MCF 10A (cell line): ENCODE data around the gene TOGARAM2. TPM values are rescaled to one million over a fixed set of nuclear protein-coding genes. Genes with fewer than 3 reads are reported as not detected.
A peak's percentile ranks its signal among the peaks of the same experiment; 100 is the strongest.

ENCODE experiments used
- BruUV-seq: library from RNA; stranded (reverse); fragments of 400-500 nt; replicated peaks from 2 replicates; lab custom pipeline; 2021; lab: Mats Ljungman, UMichigan
- CTCF ChIA-PET: fragments of 300-600 bp; sonication (Branson Sonifier 250); formaldehyde crosslinking; extraction: SDS; loops from one replicate; lab custom pipeline; 2021; ENCODE audit warnings: antibody characterized with exemption, inconsistent platforms; lab: Yijun Ruan, JAX
- POLR2A ChIA-PET: fragments of 300-600, 350-650 bp; sonication (Branson Sonifier 250); formaldehyde crosslinking; extraction: SDS; loops from one replicate; lab custom pipeline; 2020; ENCODE audit warnings: antibody characterized with exemption, inconsistent platforms; lab: Yijun Ruan, JAX
- DNase-seq: peaks from one replicate; pipeline ENCODE4 v3.0.0-alpha.2; 2018; ENCODE audit not compliant: unreplicated experiment
- H3K27ac Mint-ChIP-seq: one replicate; pipeline ENCODE4 v1.8.0; 2022; ENCODE audit warnings: mild to moderate bottlenecking, low read depth, mixed read lengths; ENCODE audit not compliant: unreplicated experiment
- H3K27me3 Mint-ChIP-seq: one replicate; pipeline ENCODE4 v1.8.0; 2022; ENCODE audit warnings: mixed read lengths; ENCODE audit not compliant: insufficient read depth, unreplicated experiment
- H3K36me3 Mint-ChIP-seq: one replicate; pipeline ENCODE4 v1.8.0; 2022; ENCODE audit warnings: mild to moderate bottlenecking, moderate library complexity, mixed read lengths; ENCODE audit not compliant: insufficient read depth, unreplicated experiment
- H3K4me1 Mint-ChIP-seq: one replicate; pipeline ENCODE4 v1.8.0; 2022; ENCODE audit warnings: mixed read lengths; ENCODE audit not compliant: insufficient read depth, unreplicated experiment
- H3K4me3 Mint-ChIP-seq: one replicate; pipeline ENCODE4 v1.8.0; 2022; ENCODE audit warnings: mild to moderate bottlenecking, moderate library complexity, mixed read lengths; ENCODE audit not compliant: unreplicated experiment
- H3K9me3 Mint-ChIP-seq: one replicate; pipeline ENCODE4 v1.8.0; 2022; ENCODE audit warnings: mixed read lengths; ENCODE audit not compliant: unreplicated experiment
- CTCF ChIP-seq: fragments of 200-600 bp; IDR thresholded peaks from one replicate; pipeline ENCODE4 v1.8.0; 2022; ENCODE audit warnings: antibody characterized with exemption, mild to moderate bottlenecking; ENCODE audit not compliant: unreplicated experiment
- intact Hi-C: fragments of 100-400 bp; cut with micrococcal nuclease; formaldehyde crosslinking; loops from 2 replicates; pipeline ENCODE4 v1.14.1; 2022
- total RNA-seq: library from RNA; stranded (reverse); gene quantifications from 2 replicates; pipeline ENCODE4 v1.2.3, GENCODE V29; 2022

Gene TOGARAM2
- total RNA-seq, 1 experiment from 2014 or later = 0.16 TPM

- Mint-ChIP-seq H3K27ac (no peak overlapping the region), H3K27me3 (no peaks in the 10 kb centered on the region), H3K36me3 (peaks cover 6% of the 10 kb centered on the region), H3K4me3 (no peak overlapping the region), H3K9me3 (no peaks in the 10 kb centered on the region), H3K4me1 (peaks cover 2% of the 10 kb centered on the region)
- no TSS peak for BruUV-seq
- CTCF ChIA-PET = interaction anchor here (0.6 kb wide), 1 partner anchor 286 kb away, joined by 3 read pairs; no protein-coding TSS in a partner anchor
- POLR2A ChIA-PET = no interaction called here
- no peak for DNase-seq
- intact Hi-C loops = no loop called here
- no peak for TF ChIP-seq CTCF
Observed at GRCh38 chr2:28981620-28982376, 700 bp downstream of the TOGARAM2 start.

GRCh38 chr2:28982381-28982950 lies 1.4 kb downstream of the TOGARAM2 start:
- Mint-ChIP-seq H3K4me1 (no peaks in the 10 kb centered on the region), H3K27me3 (no peaks in the 10 kb centered on the region), H3K9me3 (no peaks in the 10 kb centered on the region), H3K27ac (no peak overlapping the region), H3K36me3 (peaks cover 6% of the 10 kb centered on the region), H3K4me3 (no peak overlapping the region)
- no TSS peak for BruUV-seq
- intact Hi-C loops = no loop called here
- no peak for DNase-seq
- no peak for TF ChIP-seq CTCF
- ChIA-PET POLR2A (no interaction called here), CTCF (no interaction called here)

GRCh38 chr2:28986429-28986828 lies 5.3 kb downstream of the TOGARAM2 start:
- ChIA-PET POLR2A (no interaction called here), CTCF (interaction anchor here (0.6 to 1.1 kb wide), 3 partner anchors 12 to 234 kb away, joined by 3 to 4 read pairs (median 3); no protein-coding TSS in a partner anchor)
- H3K27ac Mint-ChIP-seq = peak overlapping the region; percentile 50
- no peaks in the 10 kb centered on the region for H3K27me3 Mint-ChIP-seq
- H3K4me1 Mint-ChIP-seq = peaks cover 14% of the 10 kb centered on the region
- peaks cover 6% of the 10 kb centered on the region for H3K36me3 Mint-ChIP-seq
- DNase-seq = no peak
- intact Hi-C loops = no loop called here
- no peak for TF ChIP-seq CTCF
- H3K9me3 Mint-ChIP-seq = no peaks in the 10 kb centered on the region
- BruUV-seq = no TSS peak
- no peak overlapping the region for H3K4me3 Mint-ChIP-seq

GRCh38 chr2:28989973-28990372 lies 8.9 kb downstream of the TOGARAM2 start:
- TF ChIP-seq CTCF = no peak
- Mint-ChIP-seq H3K36me3 (peaks cover 6% of the 10 kb centered on the region), H3K27ac (peak overlapping the region; percentile 88), H3K9me3 (no peaks in the 10 kb centered on the region), H3K27me3 (no peaks in the 10 kb centered on the region), H3K4me1 (peaks cover 30% of the 10 kb centered on the region), H3K4me3 (no peak overlapping the region)
- CTCF ChIA-PET = interaction anchor here (0.9 kb wide), 1 partner anchor 81 kb away, joined by 3 read pairs; no protein-coding TSS in a partner anchor
- DNase-seq = no peak
- intact Hi-C loops = no loop called here
- BruUV-seq = no TSS peak
- POLR2A ChIA-PET = no interaction called here
